Stimulated activated CD8-positive, alpha-beta memory T cell treated with anti-CD3 and anti-CD28 coated beads, Interleukin-12 subunit alpha, Interleukin-12 subunit beta, amount 100 ng/mL, for 1 hour (primary cell): ENCODE data around the gene MPIG6B.

ENCODE experiments used
- DNase-seq: peaks from one replicate; pipeline ENCODE4 v3.0.0-alpha.2; 2020; ENCODE audit warnings: low read depth

Gene MPIG6B

DNA sequence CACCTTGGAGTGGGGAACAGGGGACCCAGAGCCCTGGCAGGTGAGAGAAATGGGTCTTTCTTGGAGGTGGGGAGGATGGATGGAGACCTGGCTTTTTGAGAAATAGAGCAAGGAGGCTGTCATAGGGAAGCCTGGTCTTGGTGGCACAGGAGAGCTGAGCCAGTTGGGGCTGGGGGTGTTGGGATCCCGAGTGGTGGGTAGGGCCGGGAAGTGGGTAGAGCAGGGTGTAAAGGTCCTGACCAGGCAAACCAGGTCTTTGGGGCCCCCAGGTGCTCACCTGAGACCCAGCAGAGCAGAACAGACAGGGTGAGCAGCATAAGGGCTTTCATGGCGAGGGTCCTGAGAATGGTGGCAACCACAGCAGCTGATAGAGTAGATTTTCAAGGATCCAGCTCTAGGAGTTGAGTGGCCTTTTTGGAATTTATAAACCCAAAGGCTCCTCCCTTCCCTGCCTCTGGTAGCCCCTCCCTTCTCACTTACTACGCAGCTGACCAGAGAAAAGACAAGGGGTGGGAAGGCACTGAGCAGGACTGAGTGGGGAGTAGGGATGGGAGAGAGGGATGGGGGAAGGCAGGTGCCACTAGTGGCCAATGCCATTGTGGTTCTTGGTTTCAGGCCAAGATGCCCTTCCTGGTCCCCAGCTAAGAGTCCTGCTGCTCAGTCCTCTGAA lies 1.7 kb upstream of the MPIG6B start, which contains the start of gene LY6G6C:
Gene LY6G6C (minus strand): TSS at position 396 of the 670 bp plus-strand sequence. CDS start 67 bp downstream, at position 329.
- no peak for DNase-seq

GRCh38 chr6:31722173-31722572 lies 1.0 kb upstream of the MPIG6B start:
- DNase-seq = no peak

GRCh38 chr6:31723980-31724691 lies 963 bp downstream of the MPIG6B start:
- DNase-seq = no peak

- DNase-seq = no peak
These were observed 2.6 kb downstream of the MPIG6B start for GRCh38 chr6:31725502-31726350.

GRCh38 chr6:31727034-31727716 lies 4.0 kb downstream of the MPIG6B start:
- DNase-seq = no peak

GRCh38 chr6:31727717-31728671 lies 4.8 kb downstream of the MPIG6B start:
- no peak for DNase-seq

DNA sequence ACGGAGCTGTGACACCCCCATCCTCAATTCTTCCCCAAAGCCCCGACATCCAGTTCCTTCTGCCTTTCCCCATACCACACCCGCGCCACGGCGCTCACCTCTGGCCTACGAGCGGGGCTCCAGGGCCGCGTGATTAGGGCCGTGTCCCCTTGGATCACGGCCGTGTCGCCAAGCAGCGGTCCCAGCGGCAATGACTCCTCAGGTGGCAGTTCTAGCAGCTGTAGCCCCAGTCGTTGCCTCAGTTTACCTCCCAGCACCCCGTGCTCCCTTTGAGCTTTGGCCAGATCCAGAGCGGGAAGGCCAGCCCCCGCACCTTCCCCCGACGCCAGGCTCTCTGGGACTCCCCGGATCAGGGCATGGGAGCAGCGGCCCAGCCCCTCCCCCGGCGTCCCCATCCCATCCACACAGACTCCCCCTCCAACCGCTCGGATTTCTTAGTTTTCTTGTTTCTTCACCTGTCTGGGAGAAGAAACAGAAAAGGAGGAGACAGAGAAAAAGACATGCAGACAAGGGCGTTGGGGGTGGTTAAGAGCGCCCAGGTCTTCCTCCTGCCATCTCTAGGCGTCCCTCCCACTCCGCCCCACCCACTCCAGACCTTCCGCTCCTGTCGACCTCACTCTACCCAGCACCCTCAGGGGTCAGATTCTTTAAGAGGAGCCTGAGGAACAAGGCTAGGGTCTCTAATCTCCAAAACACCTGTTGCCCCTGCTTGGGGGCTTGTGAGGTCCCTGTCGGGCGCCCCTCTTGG lies 5.8 kb downstream of the MPIG6B start, which contains the start of gene DDAH2:
Gene DDAH2 (minus strand): TSS at position 533 of the 748 bp plus-strand sequence. CDS start 138 bp downstream, at position 395.
- no peak for DNase-seq

GRCh38 chr6:31729515-31729978 lies 6.4 kb downstream of the MPIG6B start:
- DNase-seq = peak; percentile 71

DNA sequence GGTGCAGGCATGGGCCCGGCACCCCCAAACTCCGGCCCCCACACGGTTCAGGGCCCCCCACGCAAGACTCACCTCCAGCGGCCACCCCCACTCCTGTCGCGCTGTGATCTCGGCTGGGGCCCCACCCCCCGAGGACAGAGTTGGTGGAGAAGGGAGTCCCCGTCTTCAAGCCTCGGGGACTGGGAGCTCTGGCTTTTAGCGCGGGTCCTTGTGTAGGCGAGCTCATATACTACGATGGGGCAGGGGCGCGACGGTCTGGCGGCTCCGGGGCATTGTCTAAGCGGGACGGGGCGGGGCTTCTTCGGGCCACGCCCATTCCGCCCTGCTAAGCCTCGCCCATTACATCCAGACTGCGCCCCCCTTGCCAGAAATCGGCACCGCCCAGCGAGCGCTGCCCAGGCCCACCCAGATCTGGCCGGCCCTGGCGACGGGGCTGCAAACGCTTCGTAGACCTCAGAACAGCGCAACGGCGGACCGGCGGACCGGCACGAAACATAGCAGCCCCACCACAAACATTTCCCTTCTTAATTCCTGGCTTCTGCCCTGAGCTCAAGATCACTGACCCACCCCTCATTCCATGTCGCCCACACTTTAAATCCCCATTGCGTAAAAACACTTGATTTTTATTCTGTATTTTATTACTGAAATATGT lies 6.9 kb downstream of the MPIG6B start:
- DNase-seq = peak; percentile 33

DNA sequence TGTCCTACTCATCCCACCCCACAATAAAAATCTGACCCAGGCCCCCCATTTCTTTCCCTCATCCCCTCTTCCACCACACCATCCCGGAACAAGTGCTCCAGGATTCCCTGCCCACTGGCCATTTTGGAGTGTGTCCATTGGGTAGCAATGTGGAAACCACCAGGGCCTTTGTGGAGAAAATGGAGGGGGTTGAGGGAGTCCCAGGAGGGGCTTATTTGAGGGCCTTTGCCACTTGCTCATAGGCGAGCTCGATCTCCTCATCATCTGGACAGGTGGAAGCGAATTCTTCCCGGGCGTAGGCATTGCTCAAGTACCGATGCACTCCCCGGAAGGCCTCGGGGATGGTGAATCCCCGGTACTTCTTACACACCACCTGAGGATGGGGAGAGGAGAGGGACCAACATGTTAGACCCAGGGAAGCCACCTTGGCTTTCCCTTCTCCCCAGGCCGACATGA lies 7.5 kb downstream of the MPIG6B start:
- no peak for DNase-seq

GRCh38 chr6:31732029-31732428 lies 8.9 kb downstream of the MPIG6B start:
- DNase-seq = no peak

DNA sequence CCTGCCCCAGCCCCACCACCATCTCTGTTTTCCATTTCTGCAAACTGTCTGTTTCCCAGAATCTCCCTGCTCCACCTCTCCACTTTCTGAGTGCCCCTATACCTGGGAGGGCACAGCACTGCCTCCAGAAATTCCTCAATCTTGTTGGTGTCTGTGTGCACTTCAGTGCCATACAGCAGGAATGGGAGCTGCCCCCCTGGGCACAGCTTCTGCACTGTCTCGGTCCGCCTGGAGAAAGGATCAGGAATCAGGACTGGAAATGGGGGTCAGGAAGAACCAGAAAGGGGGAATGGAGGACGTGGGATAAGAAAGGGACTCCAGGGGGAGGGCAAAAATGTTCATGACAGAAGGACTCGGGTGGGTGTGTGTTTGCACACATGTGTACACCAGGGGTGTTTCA lies 10.6 kb downstream of the MPIG6B start:
- no peak for DNase-seq

- no peak for DNase-seq
These were observed 11.2 kb downstream of the MPIG6B start for GRCh38 chr6:31734247-31734820.

DNA sequence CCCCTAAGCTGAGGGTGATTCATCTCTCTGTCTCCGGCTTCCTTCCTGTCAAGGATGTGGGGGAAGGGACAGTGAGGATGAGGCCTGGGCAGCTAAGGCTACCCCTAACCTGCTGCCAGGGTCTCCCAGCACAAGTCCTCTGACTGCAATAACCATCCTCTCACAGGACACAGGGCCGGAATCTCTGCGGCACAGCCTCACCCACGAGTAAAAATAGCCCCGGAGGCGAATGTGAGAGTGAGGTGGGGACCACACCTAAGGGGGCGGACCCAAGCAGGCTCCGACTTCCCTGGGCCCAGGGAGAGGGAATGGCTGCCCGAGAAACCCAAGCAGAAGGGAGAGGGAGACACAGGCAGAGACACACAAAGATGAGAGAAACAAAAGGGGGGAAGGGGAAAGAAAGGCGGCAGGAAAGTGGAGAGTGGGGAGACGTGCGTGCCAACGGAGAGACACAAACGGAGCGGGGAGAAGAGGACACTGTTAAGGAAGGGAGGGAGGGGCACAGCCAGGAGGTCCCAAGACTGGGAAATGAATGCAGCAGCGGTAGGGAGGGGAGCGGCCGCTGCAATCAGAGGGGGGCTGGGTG lies 11.7 kb downstream of the MPIG6B start:
- peak; percentile 42 for DNase-seq

DNA sequence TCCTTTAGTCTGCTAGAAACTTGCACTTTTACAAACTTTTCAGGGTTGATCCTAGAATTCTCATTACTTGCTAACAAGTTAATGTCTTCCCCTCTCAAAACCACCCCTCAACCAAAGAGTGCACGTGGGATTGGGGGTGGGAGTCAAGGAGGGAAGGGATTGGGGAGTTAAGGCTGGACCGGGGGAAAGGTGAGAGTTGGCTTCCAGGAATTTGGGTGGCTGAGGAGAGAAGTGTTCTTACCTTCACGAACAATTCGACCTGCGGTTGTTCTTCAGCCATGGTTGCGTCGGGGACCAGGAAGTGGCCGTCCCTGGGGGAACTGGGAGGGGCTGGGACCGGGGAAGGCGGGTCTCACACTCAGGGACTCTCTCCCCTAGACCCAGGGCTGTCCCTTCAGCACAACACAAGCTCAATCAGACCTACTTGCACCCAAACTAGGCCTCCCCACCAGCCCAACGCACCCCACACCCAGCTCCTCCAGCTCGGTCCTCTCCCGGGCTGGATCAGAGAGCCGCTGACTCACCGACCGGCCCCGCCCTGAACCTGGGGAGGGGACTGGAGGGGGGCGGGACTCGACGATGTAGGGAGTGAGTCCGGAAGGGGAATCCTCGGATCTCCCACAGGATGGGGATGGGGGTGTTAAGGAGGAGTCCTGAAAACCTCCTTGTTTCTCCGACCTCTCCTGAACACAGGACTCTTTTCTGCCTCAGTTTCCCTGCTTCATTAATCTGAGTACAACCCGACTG lies 13.0 kb downstream of the MPIG6B start, which contains the start of gene CLIC1:
Gene CLIC1 (minus strand): TSS at position 510 of the 747 bp plus-strand sequence. CDS start 230 bp downstream, at position 280.
- DNase-seq = peak; percentile 61

GRCh38 chr6:31736768-31737314 lies 13.7 kb downstream of the MPIG6B start:
- no peak for DNase-seq

DNA sequence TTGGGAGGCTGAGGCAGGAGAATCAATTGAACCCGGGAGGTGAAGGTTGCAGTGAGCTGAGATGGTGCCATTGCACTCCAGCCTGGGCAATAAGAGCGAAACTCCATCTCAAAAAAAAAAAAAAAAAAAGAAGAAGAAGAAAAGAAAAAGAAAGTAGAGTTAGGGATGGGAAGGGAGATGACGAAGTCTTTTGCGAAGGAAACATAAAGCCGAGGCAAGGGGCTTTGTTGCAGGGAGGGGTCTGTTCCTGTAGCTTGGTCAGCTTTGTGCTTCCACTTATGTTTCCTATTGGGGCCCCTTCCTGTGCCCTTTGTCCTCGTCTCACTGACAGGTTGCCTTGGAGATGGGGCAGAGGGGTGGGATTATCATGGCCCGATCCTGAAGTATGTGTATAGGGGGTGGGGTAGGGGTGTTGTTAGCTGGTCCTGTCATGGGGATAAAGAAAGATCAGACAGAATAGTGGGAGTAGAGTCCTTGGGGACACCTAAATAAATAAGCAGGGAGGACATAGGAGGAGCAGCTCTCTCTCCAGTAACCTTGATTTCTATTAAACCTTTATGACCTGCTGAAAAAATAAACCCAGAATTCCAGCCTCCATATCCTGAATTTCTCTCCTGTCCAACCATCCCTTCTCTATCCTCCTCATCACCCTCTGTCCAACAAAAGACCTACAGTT lies 14.3 kb downstream of the MPIG6B start:
- DNase-seq = no peak
